OCI-LY1 (cell line): ENCODE results near the gene NLGN3.
A peak's percentile ranks its signal among the peaks of the same experiment; 100 is the strongest.

Experiments
- H2AFZ ChIP-seq: fragments of 200-600 bp; sonication (generic), shearing (Covaris generic); 2 replicates; pipeline ENCODE4 v1.6.0; 2014; ENCODE audit warnings: antibody characterized with exemption, mild to moderate bottlenecking, low read length
- H3F3A ChIP-seq: fragments of 200-600 bp; sonication (generic), shearing (Covaris generic); 2 replicates; pipeline ENCODE4 v1.6.0; 2014; ENCODE audit warnings: mild to moderate bottlenecking, antibody characterized with exemption, low read length, moderate library complexity; ENCODE audit not compliant: insufficient read depth
- H3K27ac ChIP-seq: fragments of 200-600 bp; sonication (generic); 2 replicates; pipeline ENCODE4 v1.5.1; 2014; ENCODE audit warnings: low read length, mixed run types, mild to moderate bottlenecking, low read depth; ENCODE audit not compliant: poor library complexity, severe bottlenecking
- H3K27me3 ChIP-seq: fragments of 200-600 bp; sonication (generic); 2 replicates; pipeline ENCODE4 v1.6.0; 2014; ENCODE audit warnings: antibody characterized with exemption, mild to moderate bottlenecking, low read length, moderate library complexity; ENCODE audit not compliant: insufficient read depth
- H3K36me3 ChIP-seq: fragments of 200-600 bp; sonication (generic); 2 replicates; pipeline ENCODE4 v1.6.1; 2014; ENCODE audit warnings: mild to moderate bottlenecking, antibody characterized with exemption, low read length, moderate library complexity, mixed read lengths; ENCODE audit not compliant: insufficient read depth
- H3K4me1 ChIP-seq: fragments of 200-600 bp; sonication (generic); 2 replicates; pipeline ENCODE4 v1.5.1; 2014; ENCODE audit warnings: mild to moderate bottlenecking, low read length, moderate library complexity; ENCODE audit not compliant: insufficient read depth, severe bottlenecking
- H3K4me2 ChIP-seq: fragments of 200-600 bp; sonication (generic), shearing (Covaris generic); 2 replicates; pipeline ENCODE4 v1.6.1; 2014; ENCODE audit warnings: low read length
- H3K4me3 ChIP-seq: fragments of 200-600 bp; sonication (generic); 2 replicates; pipeline ENCODE4 v1.5.1; 2014; ENCODE audit warnings: low read length, low read depth, mild to moderate bottlenecking, mixed read lengths; ENCODE audit not compliant: poor library complexity, severe bottlenecking
- H3K79me2 ChIP-seq: fragments of 200-600 bp; shearing (Covaris generic); 2 replicates; pipeline ENCODE4 v1.6.1; 2016; ENCODE audit warnings: mixed run types, low read length, mixed read lengths; ENCODE audit not compliant: insufficient read depth
- H3K9ac ChIP-seq: fragments of 200-600 bp; sonication (generic), shearing (Covaris generic); 2 replicates; pipeline ENCODE4 v1.6.1; 2014; ENCODE audit warnings: mild to moderate bottlenecking, low read length, mixed read lengths
- H3K9me2 ChIP-seq: fragments of 200-600 bp; sonication (generic), shearing (Covaris generic); 2 replicates; pipeline ENCODE4 v1.6.1; 2014; ENCODE audit warnings: low read depth, mild to moderate bottlenecking, low read length, mixed read lengths
- H3K9me3 ChIP-seq: fragments of 200-600 bp; shearing (Covaris generic); 2 replicates; pipeline ENCODE4 v1.6.1; 2014; ENCODE audit warnings: low read length, mixed read lengths
- H4K20me1 ChIP-seq: fragments of 200-600 bp; sonication (generic), shearing (Covaris generic); 2 replicates; pipeline ENCODE4 v1.6.0; 2016; ENCODE audit warnings: mild to moderate bottlenecking, low read length; ENCODE audit not compliant: insufficient read depth
- EZH2 ChIP-seq: fragments of 200-600 bp; sonication (generic), shearing (Covaris generic); IDR thresholded peaks from 2 replicates; pipeline ENCODE4 v1.8.0; 2017; ENCODE audit warnings: borderline replicate concordance, mixed run types, mild to moderate bottlenecking, antibody characterized with exemption, low read length, moderate library complexity, mixed read lengths
- TF ChIP-seq, protein P1 (sequence below): fragments of 200-600 bp; sonication (generic), shearing (Covaris generic); IDR thresholded peaks from 2 replicates; pipeline ENCODE4 v1.5.1; 2017; ENCODE audit warnings: mild to moderate bottlenecking, antibody characterized with exemption, low read length, moderate library complexity, mixed read lengths

NLGN3 gene

DNA sequence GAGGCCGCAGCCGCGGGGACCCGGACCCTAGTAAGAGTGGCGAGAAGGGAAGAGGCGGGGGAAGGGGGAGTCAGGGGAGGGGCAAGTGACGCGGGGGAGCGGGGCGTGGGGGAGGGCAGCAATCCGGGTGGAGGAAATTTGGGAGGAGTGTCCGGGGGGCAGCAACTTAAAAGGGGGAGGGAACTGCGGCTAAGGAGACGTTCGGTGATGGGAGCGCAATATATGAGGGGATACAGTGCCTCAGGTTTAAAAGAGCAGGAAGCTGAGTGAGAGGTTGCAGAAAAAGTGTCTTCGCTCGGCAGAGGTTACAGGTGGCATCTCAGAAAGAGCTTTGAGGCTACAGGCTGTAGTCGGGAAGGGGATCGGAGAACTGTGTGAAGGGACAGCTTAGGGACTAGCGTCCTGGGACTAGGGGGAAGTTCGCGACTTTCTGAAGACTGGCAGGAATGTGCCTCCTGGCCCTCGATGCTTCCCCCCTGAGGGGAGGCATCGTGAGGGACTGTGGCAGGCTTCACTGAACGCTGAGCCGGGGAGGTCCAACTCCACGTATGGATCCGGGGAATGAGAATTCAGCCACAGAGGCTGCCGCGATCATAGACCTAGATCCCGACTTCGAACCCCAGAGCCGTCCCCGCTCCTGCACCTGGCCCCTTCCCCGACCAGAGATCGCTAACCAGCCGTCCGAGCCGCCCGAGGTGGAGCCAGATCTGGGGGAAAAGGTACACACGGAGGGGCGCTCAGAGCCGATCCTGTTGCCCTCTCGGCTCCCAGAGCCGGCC is 48.5 kb upstream of the NLGN3 start:
- peaks cover 16% of the 10 kb centered on the region for H3K4me1 ChIP-seq
- TF ChIP-seq EZH2, result no peak
- TF ChIP-seq, protein P1, sequence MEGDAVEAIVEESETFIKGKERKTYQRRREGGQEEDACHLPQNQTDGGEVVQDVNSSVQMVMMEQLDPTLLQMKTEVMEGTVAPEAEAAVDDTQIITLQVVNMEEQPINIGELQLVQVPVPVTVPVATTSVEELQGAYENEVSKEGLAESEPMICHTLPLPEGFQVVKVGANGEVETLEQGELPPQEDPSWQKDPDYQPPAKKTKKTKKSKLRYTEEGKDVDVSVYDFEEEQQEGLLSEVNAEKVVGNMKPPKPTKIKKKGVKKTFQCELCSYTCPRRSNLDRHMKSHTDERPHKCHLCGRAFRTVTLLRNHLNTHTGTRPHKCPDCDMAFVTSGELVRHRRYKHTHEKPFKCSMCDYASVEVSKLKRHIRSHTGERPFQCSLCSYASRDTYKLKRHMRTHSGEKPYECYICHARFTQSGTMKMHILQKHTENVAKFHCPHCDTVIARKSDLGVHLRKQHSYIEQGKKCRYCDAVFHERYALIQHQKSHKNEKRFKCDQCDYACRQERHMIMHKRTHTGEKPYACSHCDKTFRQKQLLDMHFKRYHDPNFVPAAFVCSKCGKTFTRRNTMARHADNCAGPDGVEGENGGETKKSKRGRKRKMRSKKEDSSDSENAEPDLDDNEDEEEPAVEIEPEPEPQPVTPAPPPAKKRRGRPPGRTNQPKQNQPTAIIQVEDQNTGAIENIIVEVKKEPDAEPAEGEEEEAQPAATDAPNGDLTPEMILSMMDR, result no peak
- peak overlapping the region; percentile 67; the same call in 1 of the 2 replicates for H3K9ac ChIP-seq
- H2AFZ ChIP-seq, result no peak overlapping the region
- no peak overlapping the region for H3K27ac ChIP-seq
- peak overlapping the region; percentile 69 for H3K4me3 ChIP-seq
- no peaks in the 10 kb centered on the region for H3K27me3 ChIP-seq
- no peaks in the 10 kb centered on the region for H4K20me1 ChIP-seq
- no peaks in the 10 kb centered on the region for H3K9me2 ChIP-seq
- no peaks in the 10 kb centered on the region for H3K79me2 ChIP-seq
- H3K4me2 ChIP-seq, result peak overlapping the region; percentile 72
- H3K9me3 ChIP-seq, result no peaks in the 10 kb centered on the region
- H3F3A ChIP-seq, result no peaks in the 10 kb centered on the region
- H3K36me3 ChIP-seq, result no peaks in the 10 kb centered on the region

DNA sequence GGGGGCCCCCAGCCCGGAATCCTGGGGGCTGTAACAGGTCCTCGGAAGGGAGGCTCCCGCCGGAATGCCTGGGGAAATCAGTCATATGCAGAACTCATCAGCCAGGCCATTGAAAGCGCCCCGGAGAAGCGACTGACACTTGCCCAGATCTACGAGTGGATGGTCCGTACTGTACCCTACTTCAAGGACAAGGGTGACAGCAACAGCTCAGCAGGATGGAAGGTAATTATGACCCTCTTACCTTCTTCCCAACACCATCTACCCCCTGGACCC is 47.9 kb upstream of the NLGN3 start:
- TF ChIP-seq, protein P1, result no peak
- TF ChIP-seq EZH2, result no peak
- Histone ChIP-seq H3K9me2 (no peaks in the 10 kb centered on the region), H3K4me2 (peak overlapping the region; percentile 72), H2AFZ (no peak overlapping the region), H3K9me3 (no peaks in the 10 kb centered on the region), H3K79me2 (no peaks in the 10 kb centered on the region), H3K4me3 (peak overlapping the region; percentile 69), H3K9ac (peak overlapping the region; percentile 67; the same call in 1 of the 2 replicates), H3K27ac (no peak overlapping the region), H3K4me1 (peaks cover 16% of the 10 kb centered on the region), H3F3A (no peaks in the 10 kb centered on the region), H3K27me3 (no peaks in the 10 kb centered on the region), H4K20me1 (no peaks in the 10 kb centered on the region), H3K36me3 (no peaks in the 10 kb centered on the region)

DNA sequence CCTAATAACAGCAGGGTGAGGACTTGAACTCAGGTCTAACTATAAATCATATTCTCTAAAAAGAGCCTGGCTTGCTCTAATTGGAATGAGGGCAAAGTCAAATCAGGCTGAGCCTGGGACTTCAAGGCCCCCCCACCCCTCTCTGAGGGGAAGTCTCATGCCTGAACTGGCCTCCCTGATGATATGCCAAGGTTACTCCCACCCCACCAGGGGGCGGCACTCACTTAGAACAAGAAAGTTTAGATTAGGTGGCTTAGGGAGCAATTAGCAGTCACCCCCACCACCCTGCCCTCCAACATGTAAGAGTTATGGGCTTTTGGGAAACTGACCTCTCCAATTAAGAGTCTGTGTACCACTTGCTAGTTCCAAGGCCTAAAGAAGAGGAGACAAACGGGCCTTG is 46.3 kb upstream of the NLGN3 start:
- Histone ChIP-seq H3F3A (no peaks in the 10 kb centered on the region), H3K9me2 (no peaks in the 10 kb centered on the region), H3K4me1 (peaks cover 21% of the 10 kb centered on the region), H2AFZ (no peak overlapping the region), H3K36me3 (no peaks in the 10 kb centered on the region), H3K4me2 (no peak overlapping the region), H4K20me1 (no peaks in the 10 kb centered on the region), H3K9ac (no peak overlapping the region), H3K27ac (no peak overlapping the region), H3K9me3 (no peaks in the 10 kb centered on the region), H3K27me3 (no peaks in the 10 kb centered on the region), H3K79me2 (no peaks in the 10 kb centered on the region), H3K4me3 (no peak overlapping the region)
- no peak for TF ChIP-seq EZH2
- TF ChIP-seq, protein P1, result peak; percentile 59; the same call in 1 of the 2 replicates
